NB4 (cell line): ENCODE measurements around the gene EIPR1.

Experiments
- POLR2A ChIP-seq: IDR thresholded peaks from 2 replicates; pipeline ENCODE4 v1.6.1; 2011; ENCODE audit warnings: mild to moderate bottlenecking; ENCODE audit not compliant: insufficient read length; ENCODE audit errors: extremely low read depth
- TF ChIP-seq, protein P1 (sequence below): IDR thresholded peaks from one replicate; pipeline ENCODE4 v1.5.1; 2012; ENCODE audit warnings: low read depth, low read length
- TF ChIP-seq, protein P2 (sequence below): IDR thresholded peaks from 2 replicates; pipeline ENCODE4 v1.6.1; 2011; ENCODE audit warnings: low read depth, low read length

DNA sequence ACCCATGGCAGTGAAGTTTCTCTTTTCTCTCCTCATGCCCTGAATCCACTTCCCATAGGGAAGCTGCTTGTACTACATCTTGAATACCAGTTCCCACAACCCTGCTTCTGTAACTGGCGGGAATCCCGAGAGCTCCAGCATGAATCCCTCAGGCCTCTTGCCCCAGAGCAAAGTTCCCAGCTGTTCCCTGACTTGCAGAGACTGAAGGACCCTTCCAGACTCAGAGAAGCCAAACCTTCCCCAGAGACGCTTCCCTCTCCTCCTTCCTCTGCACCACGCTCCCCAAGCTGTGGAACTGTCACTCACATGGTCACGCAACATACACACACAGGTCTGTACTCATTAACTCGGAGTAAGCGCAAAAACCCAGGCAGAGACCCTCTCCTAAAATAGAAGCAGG is 28.3 kb upstream of the EIPR1 start:
- TF ChIP-seq, protein P1, sequence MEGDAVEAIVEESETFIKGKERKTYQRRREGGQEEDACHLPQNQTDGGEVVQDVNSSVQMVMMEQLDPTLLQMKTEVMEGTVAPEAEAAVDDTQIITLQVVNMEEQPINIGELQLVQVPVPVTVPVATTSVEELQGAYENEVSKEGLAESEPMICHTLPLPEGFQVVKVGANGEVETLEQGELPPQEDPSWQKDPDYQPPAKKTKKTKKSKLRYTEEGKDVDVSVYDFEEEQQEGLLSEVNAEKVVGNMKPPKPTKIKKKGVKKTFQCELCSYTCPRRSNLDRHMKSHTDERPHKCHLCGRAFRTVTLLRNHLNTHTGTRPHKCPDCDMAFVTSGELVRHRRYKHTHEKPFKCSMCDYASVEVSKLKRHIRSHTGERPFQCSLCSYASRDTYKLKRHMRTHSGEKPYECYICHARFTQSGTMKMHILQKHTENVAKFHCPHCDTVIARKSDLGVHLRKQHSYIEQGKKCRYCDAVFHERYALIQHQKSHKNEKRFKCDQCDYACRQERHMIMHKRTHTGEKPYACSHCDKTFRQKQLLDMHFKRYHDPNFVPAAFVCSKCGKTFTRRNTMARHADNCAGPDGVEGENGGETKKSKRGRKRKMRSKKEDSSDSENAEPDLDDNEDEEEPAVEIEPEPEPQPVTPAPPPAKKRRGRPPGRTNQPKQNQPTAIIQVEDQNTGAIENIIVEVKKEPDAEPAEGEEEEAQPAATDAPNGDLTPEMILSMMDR: no peak
- TF ChIP-seq POLR2A: no peak
- TF ChIP-seq, protein P2, sequence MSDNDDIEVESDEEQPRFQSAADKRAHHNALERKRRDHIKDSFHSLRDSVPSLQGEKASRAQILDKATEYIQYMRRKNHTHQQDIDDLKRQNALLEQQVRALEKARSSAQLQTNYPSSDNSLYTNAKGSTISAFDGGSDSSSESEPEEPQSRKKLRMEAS: no peak
